Neuronal stem cell (in vitro differentiated cells): ENCODE measurements around the gene MRPL14.
A peak's percentile ranks its signal among the peaks of the same experiment; 100 is the strongest.

Experiments used
- DNase-seq: peaks from one replicate; pipeline ENCODE4 v3.0.0-alpha.2; 2013; ENCODE audit warnings: low spot score
- H2AFZ ChIP-seq: one replicate; pipeline ENCODE4 v1.6.1; 2013; ENCODE audit warnings: mild to moderate bottlenecking, low read length, inconsistent platforms
- H2AK5ac ChIP-seq: 2 replicates; pipeline ENCODE4 v1.6.1; 2013; ENCODE audit warnings: low read depth, mild to moderate bottlenecking, inconsistent platforms, low read length, moderate library complexity, mixed read lengths
- H2BK120ac ChIP-seq: 2 replicates; pipeline ENCODE4 v1.6.1; 2013; ENCODE audit warnings: low read depth, mild to moderate bottlenecking, inconsistent platforms, low read length, moderate library complexity, mixed read lengths
- H2BK12ac ChIP-seq: one replicate; pipeline ENCODE4 v1.6.1; 2013; ENCODE audit warnings: low read length, inconsistent platforms
- H2BK15ac ChIP-seq: 2 replicates; pipeline ENCODE4 v1.6.1; 2013; ENCODE audit warnings: mild to moderate bottlenecking, low read length, inconsistent platforms, mixed read lengths
- H2BK5ac ChIP-seq: one replicate; pipeline ENCODE4 v1.6.1; 2013; ENCODE audit warnings: inconsistent platforms, mild to moderate bottlenecking, low read length, moderate library complexity
- H3K14ac ChIP-seq: one replicate; pipeline ENCODE4 v1.6.1; 2013; ENCODE audit warnings: low read length, inconsistent platforms
- H3K18ac ChIP-seq: 2 replicates; pipeline ENCODE4 v1.6.1; 2013; ENCODE audit warnings: low read length, inconsistent platforms
- H3K23ac ChIP-seq: 2 replicates; pipeline ENCODE4 v1.6.1; 2013; ENCODE audit warnings: low read depth, mild to moderate bottlenecking, mixed read lengths, low read length, inconsistent platforms; ENCODE audit not compliant: poor library complexity
- H3K27ac ChIP-seq: replicated peaks from 3 replicates; pipeline ENCODE4 v1.5.1; 2013; ENCODE audit warnings: low read length, inconsistent platforms
- H3K27me3 ChIP-seq, 3 experiments: 2 replicates each; pipeline ENCODE4 v1.6.1; 2013; ENCODE audit warnings: low read length in 3 of 3, mild to moderate bottlenecking in 2 of 3, inconsistent platforms in 1 of 3, low read depth in 1 of 3, mixed read lengths in 1 of 3, moderate library complexity in 1 of 3; ENCODE audit not compliant: control insufficient read depth in 3 of 3, insufficient read depth in 3 of 3
- H3K36me3 ChIP-seq, 2 donors: replicated peaks in 1 of 2; 2 replicates each; pipeline ENCODE4 v1.6.1; 2013; ENCODE audit warnings: low read length in 2 of 2; ENCODE audit not compliant: control insufficient read depth in 2 of 2, insufficient read depth in 2 of 2
- H3K4ac ChIP-seq: 2 replicates; pipeline ENCODE4 v1.6.1; 2013; ENCODE audit warnings: inconsistent platforms, mild to moderate bottlenecking, low read length, moderate library complexity
- H3K4me1 ChIP-seq, 2 donors: 1 replicate in 1 of 2; 2 replicates in 1 of 2; pipeline ENCODE4 v1.6.1; 2013; ENCODE audit warnings: low read length in 2 of 2, low read depth in 1 of 2; ENCODE audit not compliant: control insufficient read depth in 2 of 2, insufficient read depth in 1 of 2
- H3K4me2 ChIP-seq: one replicate; pipeline ENCODE4 v1.6.1; 2013; ENCODE audit warnings: mild to moderate bottlenecking, low read length, inconsistent platforms; ENCODE audit not compliant: insufficient read depth, poor library complexity, severe bottlenecking
- H3K4me3 ChIP-seq, 2 donors: 2 replicates each; pipeline ENCODE4 v1.5.1; 2013; ENCODE audit warnings: low read length in 2 of 2, mild to moderate bottlenecking in 2 of 2, inconsistent platforms in 1 of 2, moderate library complexity in 1 of 2
- H3K79me1 ChIP-seq: one replicate; pipeline ENCODE4 v1.6.1; 2013; ENCODE audit warnings: low read depth, mild to moderate bottlenecking, inconsistent platforms, low read length, moderate library complexity
- H3K9ac ChIP-seq: one replicate; pipeline ENCODE4 v1.6.1; 2013; ENCODE audit warnings: mild to moderate bottlenecking, low read depth, low read length, inconsistent platforms; ENCODE audit not compliant: poor library complexity
- H3K9me3 ChIP-seq, 2 donors: replicated peaks in 1 of 2; 2 replicates each; pipeline versions ENCODE3 to v1.6.1; 2013; ENCODE audit warnings: low read length in 2 of 2, mild to moderate bottlenecking in 2 of 2, inconsistent platforms in 1 of 2, low read depth in 1 of 2, mixed read lengths in 1 of 2, moderate library complexity in 1 of 2; ENCODE audit not compliant: control insufficient read depth in 2 of 2, insufficient read depth in 1 of 2
- H4K8ac ChIP-seq: one replicate; pipeline ENCODE4 v1.6.1; 2013; ENCODE audit warnings: low read depth, mild to moderate bottlenecking, inconsistent platforms, low read length, moderate library complexity
- H4K91ac ChIP-seq: one replicate; pipeline ENCODE4 v1.6.1; 2013; ENCODE audit warnings: low read length, low read depth, mild to moderate bottlenecking, inconsistent platforms; ENCODE audit not compliant: poor library complexity
- WGBS, 2 donors: extraction: QIAGEN DNeasy Blood & Tissue Kit; methylation state at CpG; one replicate each; pipeline ENCODE4 v1.1.7; 2013; ENCODE audit warnings: missing lambda C conversion rate in 2 of 2, mixed read lengths in 1 of 2; ENCODE audit not compliant: insufficient read length in 2 of 2, insufficient replicate concordance in 1 of 2; ENCODE audit errors: extremely low coverage in 2 of 2; 5-methylcytosine and 5-hydroxymethylcytosine counted together

MRPL14 gene

GRCh38 chr6:44166591-44167184, 39.4 kb upstream of the MRPL14 start:
- H2BK5ac ChIP-seq = no peak overlapping the region
- DNase-seq = no peak
- H4K8ac ChIP-seq = no peak overlapping the region
- H3K4me2 ChIP-seq = no peak overlapping the region
- H3K4ac ChIP-seq = no peak overlapping the region
- no CpG with 5 or more reads among the region's 16 CpGs for WGBS, 2 donors
- no peak overlapping the region for H2BK12ac ChIP-seq
- H3K79me1 ChIP-seq = no peaks in the 10 kb centered on the region
- H4K91ac ChIP-seq = no peak overlapping the region
- H3K36me3 ChIP-seq = no peaks in the 10 kb centered on the region
- H3K27ac ChIP-seq = no peak overlapping the region
- H3K4me3 ChIP-seq = no peak overlapping the region
- no peak overlapping the region for H3K18ac ChIP-seq
- H2AFZ ChIP-seq = peak overlapping the region; percentile 92
- H3K23ac ChIP-seq = no peak overlapping the region
- H2AK5ac ChIP-seq = no peak overlapping the region
- H3K4me1 ChIP-seq = peaks cover 11 to 15% of the 10 kb centered on the region in 2 donors
- no peaks in the 10 kb centered on the region for H3K9me3 ChIP-seq
- H3K9ac ChIP-seq = peak overlapping the region; percentile 30
- H3K14ac ChIP-seq = no peak overlapping the region
- peaks cover 0 to 16% (median 0%) of the 10 kb centered on the region in 3 experiments for H3K27me3 ChIP-seq
- H2BK120ac ChIP-seq = no peak overlapping the region
- H2BK15ac ChIP-seq = no peak overlapping the region

GRCh38 chr6:44166116-44166515, 38.9 kb upstream of the MRPL14 start:
- Histone ChIP-seq H4K91ac (no peak overlapping the region), H2AFZ (peak overlapping the region; percentile 92), H3K18ac (no peak overlapping the region), H3K27me3 (peaks cover 0 to 13% (median 0%) of the 10 kb centered on the region in 3 experiments), H3K23ac (no peak overlapping the region), H3K79me1 (no peaks in the 10 kb centered on the region), H3K9me3 (no peaks in the 10 kb centered on the region), H3K14ac (no peak overlapping the region), H3K4ac (no peak overlapping the region), H2BK120ac (no peak overlapping the region), H3K4me1 (peaks cover 11 to 15% of the 10 kb centered on the region in 2 donors), H2BK5ac (no peak overlapping the region), H3K4me2 (no peak overlapping the region), H2AK5ac (no peak overlapping the region), H3K4me3 (no peak overlapping the region), H4K8ac (no peak overlapping the region), H3K36me3 (no peaks in the 10 kb centered on the region), H2BK15ac (no peak overlapping the region), H3K9ac (no peak overlapping the region), H3K27ac (no peak overlapping the region), H2BK12ac (no peak overlapping the region)
- no peak for DNase-seq
- no CpG with 5 or more reads among the region's 7 CpGs for WGBS, 2 donors

- H2BK15ac ChIP-seq = no peak overlapping the region
- H3K9ac ChIP-seq = no peak overlapping the region
- H3K4ac ChIP-seq = no peak overlapping the region
- H2AFZ ChIP-seq = peak overlapping the region; percentile 76
- DNase-seq = no peak
- no peak overlapping the region for H3K23ac ChIP-seq
- no peak overlapping the region for H3K27ac ChIP-seq
- H2AK5ac ChIP-seq = no peak overlapping the region
- no peaks in the 10 kb centered on the region for H3K27me3 ChIP-seq
- H3K36me3 ChIP-seq = no peaks in the 10 kb centered on the region
- H2BK120ac ChIP-seq = no peak overlapping the region
- no peak overlapping the region for H3K14ac ChIP-seq
- no peak overlapping the region for H3K4me2 ChIP-seq
- H3K18ac ChIP-seq = no peak overlapping the region
- no peak overlapping the region for H2BK5ac ChIP-seq
- no peak overlapping the region for H4K91ac ChIP-seq
- no CpG with 5 or more reads among the region's 8 CpGs for WGBS, 2 donors
- H3K4me3 ChIP-seq = no peak overlapping the region
- H4K8ac ChIP-seq = no peak overlapping the region
- peaks cover 13 to 15% of the 10 kb centered on the region in 2 donors for H3K4me1 ChIP-seq
- no peaks in the 10 kb centered on the region for H3K9me3 ChIP-seq
- H3K79me1 ChIP-seq = no peaks in the 10 kb centered on the region
- no peak overlapping the region for H2BK12ac ChIP-seq
Observed at GRCh38 chr6:44162876-44163625, 35.8 kb upstream of the MRPL14 start.

- no peak overlapping the region for H3K4me3 ChIP-seq
- H3K4me2 ChIP-seq = no peak overlapping the region
- no peak overlapping the region for H3K18ac ChIP-seq
- H2BK120ac ChIP-seq = no peak overlapping the region
- H4K8ac ChIP-seq = no peak overlapping the region
- no peak overlapping the region for H3K23ac ChIP-seq
- H2BK12ac ChIP-seq = no peak overlapping the region
- H2AK5ac ChIP-seq = peak overlapping the region; percentile 60
- H3K79me1 ChIP-seq = no peaks in the 10 kb centered on the region
- no peak overlapping the region for H3K14ac ChIP-seq
- no peak overlapping the region for H3K9ac ChIP-seq
- no peak overlapping the region for H4K91ac ChIP-seq
- no CpG with 5 or more reads among the region's 8 CpGs for WGBS, 2 donors
- H2BK5ac ChIP-seq = no peak overlapping the region
- no peak overlapping the region for H2AFZ ChIP-seq
- H3K9me3 ChIP-seq = peaks cover 0 to 1% of the 10 kb centered on the region in 2 donors
- no peak overlapping the region for H3K27ac ChIP-seq
- no peak overlapping the region for H3K4ac ChIP-seq
- H3K27me3 ChIP-seq = no peaks in the 10 kb centered on the region
- H2BK15ac ChIP-seq = no peak overlapping the region
- no peaks in the 10 kb centered on the region for H3K36me3 ChIP-seq
- DNase-seq = no peak
- peaks cover 12 to 15% of the 10 kb centered on the region in 2 donors for H3K4me1 ChIP-seq
Observed at GRCh38 chr6:44161997-44162338, 34.7 kb upstream of the MRPL14 start.
